Suprapubic skin (tissue), 4 donors: ENCODE results near the gene XIAP.

ENCODE experiments used
- CTCF ChIP-seq, 2 donors: fragments of 200-600 bp in 1 of 2; fragments of 450-650 bp in 1 of 2; sonication (generic) in 1 of 2; IDR thresholded peaks; one replicate each; pipeline ENCODE4 v1.5.1; 2016 to 2019; ENCODE audit warnings: antibody characterized with exemption in 2 of 2, mild to moderate bottlenecking in 1 of 2, moderate library complexity in 1 of 2
- EP300 ChIP-seq: sonication (generic); formaldehyde crosslinking; IDR thresholded peaks from one replicate; pipeline ENCODE4 v1.6.1; 2017; ENCODE audit warnings: antibody characterized with exemption
- POLR2A ChIP-seq, 2 donors: fragments of 450-650 bp; IDR thresholded peaks; one replicate each; pipeline ENCODE4 v1.6.1; 2017; ENCODE audit warnings: antibody characterized with exemption in 2 of 2, mild to moderate bottlenecking in 2 of 2, moderate library complexity in 2 of 2
- POLR2AphosphoS5 ChIP-seq, 3 donors: sonication (generic); formaldehyde crosslinking; IDR thresholded peaks; one replicate each; pipeline ENCODE4 v1.6.1; 2017; ENCODE audit warnings: antibody characterized with exemption in 3 of 3

DNA sequence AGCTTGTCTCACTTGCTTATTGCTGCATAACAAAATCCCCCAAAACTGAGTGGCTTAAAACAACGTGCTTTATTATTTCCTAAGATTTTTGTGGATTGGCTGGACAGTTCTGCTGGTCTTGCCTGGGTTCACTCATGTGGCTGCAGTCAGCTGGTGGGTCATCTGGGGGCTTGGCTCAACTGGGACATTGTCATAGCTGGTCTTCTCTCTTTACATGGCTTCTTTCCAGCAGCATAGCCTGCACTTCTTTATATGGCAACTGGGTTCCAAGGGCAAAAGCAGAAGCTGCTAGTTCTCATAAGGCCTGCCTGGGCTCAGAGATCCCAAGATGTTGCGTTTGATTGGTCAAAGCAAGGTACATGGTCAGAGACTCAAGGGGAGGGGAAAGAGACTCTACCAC lies 68.0 kb downstream of the XIAP start:
- TF ChIP-seq CTCF (IDR thresholded peaks at IDR 0.05) (no peak), EP300 (no peak), POLR2AphosphoS5 (IDR thresholded peaks at IDR 0.05) (no peak), POLR2A (IDR thresholded peaks at IDR 0.05) (no peak)
